Measurements from ENCODE around the gene PAK5. TPM values are rescaled to one million over a fixed set of nuclear protein-coding genes. Genes with fewer than 3 reads are reported as not detected.

The PAK5 gene
- polyA plus RNA-seq, 3 donors: 0.01 to 0.44 TPM; not detected in 1

DNA sequence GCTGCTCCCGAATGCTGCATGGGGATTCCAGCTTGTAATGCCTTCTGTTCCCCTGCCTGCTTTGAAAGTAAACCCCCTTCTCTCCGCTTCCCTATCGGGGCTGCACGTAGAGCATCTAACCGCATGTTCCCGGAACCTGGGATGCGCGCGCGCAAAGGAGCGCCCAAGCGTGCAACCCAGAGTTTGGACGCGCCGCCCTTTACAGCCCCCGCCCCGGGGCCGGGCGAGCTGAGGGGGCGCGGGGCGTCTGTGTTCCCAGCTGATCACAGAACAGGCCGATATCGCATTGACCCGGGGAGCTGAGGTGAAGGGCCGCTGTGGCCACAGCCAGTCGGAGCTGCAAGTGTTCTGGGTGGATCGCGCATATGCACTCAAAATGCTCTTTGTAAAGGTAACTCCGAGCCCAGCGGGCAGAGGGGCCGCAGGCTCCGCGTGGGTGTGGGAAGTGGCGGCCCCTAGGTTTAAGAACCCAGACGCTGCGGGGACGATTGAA is 323.1 kb downstream of the PAK5 start:
- 2 to 3% (median 2%) methylated on average over 38 of the region's 38 CpGs for WGBS, 3 donors
- no peak overlapping the region for H3K27ac ChIP-seq (ENCODE audit: low read depth, low read length)

DNA sequence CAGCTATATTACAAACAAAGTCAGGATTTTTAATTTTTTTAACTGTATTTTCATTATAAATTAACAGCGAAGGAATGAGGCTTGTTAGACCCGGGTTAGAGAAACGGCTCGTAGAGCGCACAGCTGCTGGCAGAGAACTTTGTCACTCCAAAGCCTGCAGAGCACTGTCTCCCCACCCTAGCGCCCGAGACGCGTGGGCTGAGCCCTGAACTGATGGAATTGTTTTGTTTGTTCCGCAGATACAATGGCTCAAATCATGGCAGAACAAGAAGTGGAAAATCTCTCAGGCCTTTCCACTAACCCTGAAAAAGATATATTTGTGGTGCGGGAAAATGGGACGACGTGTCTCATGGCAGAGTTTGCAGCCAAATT is 323.7 kb downstream of the PAK5 start:
- 5 to 7% (median 7%) methylated on average over 13 of the region's 13 CpGs for WGBS, 3 donors
- no peak overlapping the region for H3K27ac ChIP-seq (ENCODE audit: low read depth, low read length)

DNA sequence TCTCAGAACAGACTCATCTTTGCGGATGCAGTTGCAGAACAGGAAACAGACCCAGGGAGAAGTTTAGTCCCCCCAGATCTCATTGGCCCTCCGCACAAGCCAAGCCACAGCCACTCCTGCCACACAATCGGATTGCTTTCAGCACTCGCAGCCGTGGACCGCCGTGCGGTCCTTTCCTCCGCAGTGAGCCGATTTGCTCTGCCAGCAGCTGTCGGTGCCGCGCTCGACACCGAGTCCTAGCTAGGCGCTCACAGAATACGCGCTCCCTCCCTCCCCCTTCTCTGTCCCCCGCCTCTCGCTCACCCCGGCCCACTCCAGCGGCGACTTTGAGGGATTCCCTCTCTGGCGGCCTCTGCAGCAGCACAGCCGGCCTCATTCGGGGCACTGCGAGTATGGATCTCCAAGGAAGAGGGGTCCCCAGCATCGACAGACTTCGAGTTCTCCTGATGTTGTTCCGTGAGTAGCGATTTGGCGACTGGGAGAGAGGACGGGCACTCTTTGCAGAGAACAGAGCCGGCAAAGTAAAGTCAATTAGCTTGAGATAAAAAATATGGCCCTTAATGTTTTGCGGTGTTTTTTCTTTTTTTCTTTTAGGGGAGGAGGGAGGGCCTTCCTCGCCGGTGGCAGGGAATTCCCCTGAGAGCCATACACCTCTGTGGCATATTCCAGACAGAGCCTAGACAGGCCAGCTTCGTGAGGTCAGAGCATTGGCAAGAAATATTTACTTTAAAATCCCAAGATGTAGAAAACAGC is 324.2 kb downstream of the PAK5 start, which contains the start of gene LAMP5:
Gene LAMP5, plus strand, starts transcription at position 130 of the 753 bp plus-strand sequence. Its CDS starts 263 bp downstream, at position 393.
- H3K27ac ChIP-seq (ENCODE audit: low read depth, low read length): no peak within 1 kb of the TSS
- 1 to 2% (median 2%) methylated on average over 37 to 38 of the region's 38 CpGs for WGBS, 3 donors

DNA sequence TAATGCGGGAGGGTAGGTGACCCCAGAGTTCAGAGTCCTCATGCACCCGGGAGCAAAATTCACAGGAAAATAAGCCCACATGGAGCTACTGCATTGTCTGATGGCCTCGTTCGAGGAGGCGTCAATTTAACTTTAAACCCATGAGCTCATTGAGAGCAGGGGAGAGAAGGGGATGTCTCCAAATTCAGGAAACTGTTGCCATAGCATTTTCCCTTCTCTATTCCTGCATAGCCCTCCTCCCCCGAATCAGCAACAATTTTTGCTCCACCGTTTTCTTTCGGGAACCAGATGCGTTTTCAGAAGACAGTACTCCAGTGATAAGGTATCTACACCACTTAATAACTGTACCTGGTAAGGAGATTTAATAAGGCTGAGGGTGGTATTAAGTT is 324.8 kb downstream of the PAK5 start:
- no peak overlapping the region for H3K27ac ChIP-seq (ENCODE audit: low read depth, low read length)
- WGBS, 3 donors: 8 to 9% (median 8%) methylated on average over 9 of the region's 9 CpGs

- WGBS, 3 donors: 59 to 69% (median 63%) methylated on average over 5 of the region's 5 CpGs
- no peak overlapping the region for H3K27ac ChIP-seq (ENCODE audit: low read depth, low read length)
Observed at GRCh38 chr20:9510911-9511310, 328.0 kb downstream of the PAK5 start.

GRCh38 chr20:9509246-9509645 is 329.6 kb downstream of the PAK5 start:
- no peak overlapping the region for H3K27ac ChIP-seq (ENCODE audit: low read depth, low read length)
- 26 to 33% (median 33%) methylated on average over 4 of the region's 4 CpGs for WGBS, 3 donors

- 9 to 14% (median 9%) methylated on average over 30 of the region's 30 CpGs for WGBS, 3 donors
- no peak overlapping the region for H3K27ac ChIP-seq (ENCODE audit: low read depth, low read length)
Observed at GRCh38 chr20:9508696-9509178, 330.1 kb downstream of the PAK5 start.

GRCh38 chr20:9508240-9508661 is 330.6 kb downstream of the PAK5 start:
- WGBS, 3 donors: 8 to 9% (median 8%) methylated on average over 23 of the region's 23 CpGs
- H3K27ac ChIP-seq (ENCODE audit: low read depth, low read length): no peak overlapping the region

GRCh38 chr20:9507544-9508239 is 331.2 kb downstream of the PAK5 start:
- 8 to 11% (median 11%) methylated on average over 34 to 37 of the region's 37 CpGs for WGBS, 3 donors
- H3K27ac ChIP-seq (ENCODE audit: low read depth, low read length): no peak overlapping the region

DNA sequence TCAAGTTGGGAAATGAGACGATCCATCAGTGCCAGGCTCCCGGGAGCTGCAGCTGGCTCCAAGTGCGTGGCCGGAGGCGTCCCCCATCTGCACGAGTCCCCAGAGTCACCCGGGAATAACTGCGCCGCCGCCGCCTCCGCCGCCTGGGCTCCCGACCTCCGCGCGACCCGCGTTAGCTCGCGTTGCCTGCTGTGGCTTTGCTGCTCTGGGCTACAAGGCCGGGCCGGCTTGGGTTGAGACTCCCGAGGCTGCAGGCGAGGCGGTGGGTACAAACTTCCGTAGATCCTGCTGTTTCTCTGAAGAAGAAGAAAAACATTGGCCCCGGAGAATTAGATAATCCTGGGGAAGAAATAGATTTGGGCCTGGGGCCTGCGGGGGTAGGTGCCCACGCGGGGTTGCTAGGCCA is 331.9 kb downstream of the PAK5 start:
- WGBS, 3 donors: 4 to 6% (median 4%) methylated on average over 31 of the region's 31 CpGs

GRCh38 chr20:9506280-9506821 is 332.5 kb downstream of the PAK5 start:
- H3K27ac ChIP-seq (ENCODE audit: low read depth, low read length): no peak overlapping the region
- 10 to 12% (median 11%) methylated on average over 34 of the region's 34 CpGs for WGBS, 3 donors

More for the DNA sequence above, 331.9 kb downstream of the PAK5 start:
- H3K27ac ChIP-seq (ENCODE audit: low read depth, low read length): no peak overlapping the region

DNA sequence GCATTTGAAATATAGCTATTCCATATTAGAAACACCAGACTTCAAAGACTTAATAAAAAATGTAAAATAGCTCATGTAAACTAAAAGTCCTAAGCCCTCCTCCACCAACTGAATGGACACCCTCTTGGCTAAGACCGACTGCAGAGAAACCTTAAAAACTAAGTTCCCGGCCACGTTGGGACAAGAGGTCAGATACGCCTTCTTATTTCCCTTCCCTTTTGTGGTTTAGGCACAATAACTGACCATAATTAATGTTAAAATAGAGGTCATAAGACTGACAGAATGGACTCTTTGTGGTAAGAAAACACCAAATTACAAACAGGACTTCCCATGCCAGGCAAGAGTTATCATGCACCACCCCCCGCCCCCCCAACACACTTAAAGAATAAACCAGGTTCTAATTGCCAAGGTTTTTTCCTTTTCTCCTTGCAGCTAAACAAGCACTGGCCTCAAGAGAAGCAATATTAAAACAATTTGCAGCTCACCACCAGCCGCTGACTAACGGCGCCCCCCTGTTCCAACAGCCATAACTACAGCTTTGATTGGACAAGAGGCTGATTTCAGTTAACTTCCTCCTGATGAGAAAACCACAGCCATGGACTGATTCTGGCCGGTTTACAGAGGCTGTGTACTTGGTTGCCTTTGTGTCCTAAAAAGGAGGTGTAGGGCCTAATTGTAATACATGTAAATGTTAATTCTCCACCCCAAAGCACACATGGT is 335.2 kb downstream of the PAK5 start:
- 38 to 50% (median 43%) methylated on average over 9 of the region's 9 CpGs for WGBS, 3 donors
- H3K27ac ChIP-seq (ENCODE audit: low read depth, low read length): no peak overlapping the region

DNA sequence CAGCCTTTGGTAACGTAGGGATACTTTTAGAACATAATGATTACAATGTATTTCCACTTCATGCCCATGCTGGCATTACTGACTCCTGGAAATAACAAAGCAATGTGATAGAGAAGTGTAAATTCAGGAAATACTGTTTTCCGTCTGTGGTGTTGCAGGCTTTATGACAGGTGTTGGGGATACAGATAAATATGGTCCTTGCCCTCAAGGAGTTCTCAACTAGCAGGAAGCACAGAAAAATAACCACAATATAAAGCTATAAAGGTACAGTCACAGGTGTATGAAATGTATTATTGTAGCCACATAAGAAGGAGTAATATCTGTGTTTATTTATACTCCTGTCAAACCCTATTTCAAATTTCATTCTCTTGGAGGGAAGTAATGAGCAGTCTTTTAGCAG is 337.4 kb downstream of the PAK5 start:
- WGBS, 3 donors: 67 to 73% (median 69%) methylated on average over 2 of the region's 2 CpGs
- no peak overlapping the region for H3K27ac ChIP-seq (ENCODE audit: low read depth, low read length)

DNA sequence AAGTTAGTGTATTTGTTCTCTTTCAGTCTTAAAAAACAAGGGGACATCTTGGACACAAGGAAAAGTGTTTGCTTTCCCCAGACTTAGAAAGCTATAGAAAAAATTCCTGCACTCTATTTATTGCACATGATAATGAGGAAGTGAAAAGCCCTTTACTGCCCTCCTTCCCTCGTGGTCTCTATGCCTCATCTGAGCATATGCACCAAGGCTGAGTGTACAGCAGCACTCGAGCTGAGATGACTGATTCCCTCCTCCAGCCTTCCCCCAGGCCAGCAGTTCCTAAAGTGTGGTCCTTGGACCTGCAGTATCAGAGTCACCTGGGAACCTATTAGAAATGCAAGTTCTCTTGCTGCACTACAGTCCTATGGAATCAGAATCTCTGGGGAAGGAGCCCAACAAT is 338.8 kb downstream of the PAK5 start:
- 20 to 43% (median 29%) methylated on average over 2 of the region's 2 CpGs for WGBS, 3 donors
- no peak overlapping the region for H3K27ac ChIP-seq (ENCODE audit: low read depth, low read length)

GRCh38 chr20:9499126-9499899 is 339.6 kb downstream of the PAK5 start:
- 85 to 88% (median 87%) methylated on average over 5 of the region's 5 CpGs for WGBS, 3 donors
- no peak overlapping the region for H3K27ac ChIP-seq (ENCODE audit: low read depth, low read length)

DNA sequence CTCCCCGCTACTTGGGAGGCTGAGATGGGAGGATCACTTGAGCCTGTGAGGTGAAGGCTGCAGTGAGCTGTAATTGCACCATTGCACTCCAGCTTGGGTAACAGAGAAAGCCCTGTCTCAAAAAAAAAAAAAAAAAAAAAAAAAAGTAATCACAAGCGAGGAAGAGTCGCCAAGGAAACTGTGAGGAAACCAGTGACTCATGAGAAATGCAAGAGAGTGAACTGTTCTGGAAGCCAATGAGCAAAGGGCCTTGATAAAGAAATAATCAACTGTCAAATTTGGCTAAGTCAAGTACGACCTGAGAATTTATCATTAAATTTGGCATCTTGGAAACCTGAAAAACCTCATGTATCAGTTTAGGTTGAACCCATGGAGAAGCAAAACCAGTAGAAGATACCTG is 340.6 kb downstream of the PAK5 start:
- no peak overlapping the region for H3K27ac ChIP-seq (ENCODE audit: low read depth, low read length)
- WGBS, 3 donors: 83 to 84% (median 83%) methylated on average over 4 of the region's 4 CpGs

GRCh38 chr20:9496155-9496554 is 342.7 kb downstream of the PAK5 start:
- WGBS, 3 donors: 79 to 92% (median 85%) methylated on average over 3 of the region's 3 CpGs
- no peak overlapping the region for H3K27ac ChIP-seq (ENCODE audit: low read depth, low read length)

- no peak overlapping the region for H3K27ac ChIP-seq (ENCODE audit: low read depth, low read length)
- WGBS, 3 donors: 73 to 84% (median 79%) methylated on average over 2 of the region's 2 CpGs
Observed at GRCh38 chr20:9495701-9496100, 343.2 kb downstream of the PAK5 start.
